Endothelial cell of umbilical vein (primary cell): ENCODE measurements around the gene B3GNT7.

Experiments used
- CTCF ChIP-seq, 2 donors: IDR thresholded peaks; 1 replicate in 1 of 2; 2 replicates in 1 of 2; pipeline ENCODE4 v1.5.1; 2011; ENCODE audit warnings: low read length in 2 of 2, mild to moderate bottlenecking in 2 of 2, moderate library complexity in 2 of 2, control low read depth in 1 of 2, inconsistent platforms in 1 of 2, low read depth in 1 of 2; ENCODE audit not compliant: insufficient read depth in 1 of 2; ENCODE audit errors: extremely low read depth in 1 of 2
- POLR2A ChIP-seq: IDR thresholded peaks from 2 replicates; pipeline ENCODE4 v1.6.1; 2012; ENCODE audit warnings: low read depth, mild to moderate bottlenecking, control low read depth, low read length
- POLR2AphosphoS5 ChIP-seq: IDR thresholded peaks from 2 replicates; pipeline ENCODE4 v1.6.1; 2012; ENCODE audit warnings: low read depth, mild to moderate bottlenecking, control low read depth, low read length, moderate library complexity; ENCODE audit not compliant: insufficient read depth

- TF ChIP-seq CTCF (IDR thresholded peaks at IDR 0.05; ENCODE audit: extremely low read depth in 1 of 2, insufficient read depth in 1 of 2, low read depth in 1 of 2, low read length in 2 of 2) (no peak), POLR2A (no peak), POLR2AphosphoS5 (no peak)
Measured at GRCh38 chr2:231397928-231398294, 2.4 kb downstream of the B3GNT7 start.
